EH (cell line): ENCODE data around the gene NWD2.
"Not testable (repeated sequence)": the region's sequence is repeated elsewhere in the genome, so short reads cannot be mapped to it uniquely, and the experiment has no call there.

Source experiments
- DNase-seq: peaks from one replicate; pipeline ENCODE4 v3.0.0-alpha.2; 2015; ENCODE audit warnings: low read depth

The NWD2 gene, protein sequence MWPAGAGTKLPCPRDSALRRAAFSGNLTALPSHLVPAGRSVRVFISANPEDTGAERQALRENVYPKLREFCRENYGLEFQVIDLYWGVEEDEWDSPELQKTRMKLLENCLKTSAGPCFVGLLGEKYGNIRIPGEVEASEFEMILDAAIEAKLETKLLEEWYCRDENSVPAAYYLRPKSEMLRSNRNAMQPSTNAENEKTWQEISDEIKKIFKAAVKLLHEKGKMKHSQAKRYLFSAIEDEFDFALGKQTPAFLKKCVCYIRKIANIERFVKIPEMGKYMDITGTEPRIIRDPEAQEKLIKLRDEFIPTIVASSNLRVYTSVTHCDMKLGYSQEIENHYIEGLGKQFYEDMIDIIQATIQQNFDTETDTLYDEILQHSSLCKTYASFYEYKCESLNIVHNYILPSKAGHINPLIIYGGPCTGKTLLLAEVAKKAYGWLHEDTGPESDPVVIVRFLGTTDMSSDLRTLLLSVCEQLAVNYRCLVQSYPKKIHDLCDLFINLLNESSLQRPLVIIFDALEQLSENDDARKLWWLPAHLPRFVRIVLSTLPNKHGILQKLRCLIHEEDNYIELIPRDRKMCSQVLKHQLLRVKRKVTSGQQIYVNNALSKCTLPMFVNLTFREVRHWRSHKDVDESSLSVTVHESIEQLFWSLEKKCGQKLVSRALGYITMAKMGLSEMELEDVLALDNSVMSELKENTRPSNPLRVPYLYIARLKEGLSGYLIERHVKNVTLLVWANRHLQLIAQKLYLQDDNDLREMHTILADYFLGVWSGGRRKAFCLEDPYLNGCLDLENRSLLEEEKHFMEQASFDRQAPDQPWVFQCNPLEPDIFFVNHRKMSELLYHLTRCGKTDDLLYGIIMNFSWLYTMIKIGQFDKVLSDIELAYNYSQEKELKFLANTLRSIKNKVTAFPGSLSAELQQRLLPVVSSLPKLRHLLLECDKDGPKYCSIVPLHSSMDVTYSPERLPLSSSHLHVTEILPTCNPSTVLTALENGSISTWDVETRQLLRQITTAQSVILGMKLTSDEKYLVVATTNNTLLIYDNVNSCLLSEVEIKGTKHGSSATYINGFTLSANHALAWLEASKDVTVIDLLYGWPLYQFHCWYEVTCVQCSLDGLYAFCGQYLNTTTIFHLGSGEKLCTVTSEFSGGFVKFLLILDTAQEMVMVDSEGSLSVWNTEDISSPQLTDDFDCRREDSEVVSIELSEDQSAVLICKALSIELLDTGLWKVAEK (N-terminal part only)

DNA sequence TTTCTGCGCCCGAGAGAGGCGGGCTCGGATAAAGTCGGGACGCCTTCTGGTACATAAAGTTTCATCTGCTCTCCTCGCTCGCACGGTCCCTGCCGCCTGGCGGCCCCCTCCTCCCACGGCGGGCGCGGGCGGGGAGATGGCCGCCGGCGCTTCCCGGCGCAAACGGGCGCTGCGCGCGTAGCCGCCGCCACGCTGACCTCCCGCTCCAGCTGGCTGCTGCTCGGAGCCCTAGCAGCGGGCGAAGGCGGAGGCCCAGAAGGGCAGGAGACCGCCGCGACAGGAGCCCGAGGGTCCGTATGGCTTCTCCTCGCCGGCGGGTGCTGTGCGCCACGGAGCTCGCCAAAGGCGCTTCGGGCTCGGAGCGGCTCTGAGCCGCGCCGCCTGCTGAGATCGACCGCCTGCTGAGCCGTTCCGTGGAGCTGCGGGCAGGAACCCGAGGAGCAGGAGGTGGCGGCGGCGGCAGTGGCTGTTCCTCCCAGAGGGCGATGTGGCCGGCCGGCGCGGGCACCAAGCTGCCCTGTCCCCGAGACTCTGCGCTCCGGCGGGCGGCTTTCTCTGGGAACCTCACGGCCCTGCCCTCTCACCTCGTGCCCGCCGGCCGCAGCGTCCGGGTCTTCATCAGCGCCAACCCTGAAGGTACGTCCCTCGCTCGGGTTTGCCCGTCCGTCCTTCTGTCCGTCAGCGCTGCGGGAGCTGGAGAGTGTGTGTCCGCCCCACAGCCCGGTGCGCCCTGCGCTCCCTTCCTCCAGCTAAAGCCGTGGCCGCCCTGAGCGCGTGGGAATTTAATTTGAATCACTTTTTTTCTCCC, at the start of gene NWD2:
NWD2 (plus strand) TSS at position 161 of the 808 bp plus-strand sequence; CDS start at position 486, 325 bp downstream.
- no peak for DNase-seq

DNA sequence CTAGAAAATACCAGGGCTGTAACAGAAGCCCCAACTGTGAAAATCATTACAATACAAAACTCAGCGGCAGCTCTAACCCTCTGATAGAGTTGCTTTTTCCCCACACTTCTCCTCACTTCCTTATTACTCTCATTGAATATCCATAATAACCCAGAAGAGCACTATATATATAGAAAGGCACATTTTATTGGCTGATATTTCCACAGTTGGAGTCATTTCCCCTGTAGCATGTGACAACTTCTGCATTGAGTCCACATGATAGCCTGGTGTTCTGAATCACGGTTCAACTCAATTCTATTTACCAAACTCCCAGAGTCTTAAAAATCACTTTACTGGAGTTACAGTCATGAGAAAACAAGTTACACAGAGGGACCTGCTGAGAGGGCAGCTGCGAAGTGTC, 46.6 kb upstream of the NWD2 start:
- DNase-seq, result no peak

DNA sequence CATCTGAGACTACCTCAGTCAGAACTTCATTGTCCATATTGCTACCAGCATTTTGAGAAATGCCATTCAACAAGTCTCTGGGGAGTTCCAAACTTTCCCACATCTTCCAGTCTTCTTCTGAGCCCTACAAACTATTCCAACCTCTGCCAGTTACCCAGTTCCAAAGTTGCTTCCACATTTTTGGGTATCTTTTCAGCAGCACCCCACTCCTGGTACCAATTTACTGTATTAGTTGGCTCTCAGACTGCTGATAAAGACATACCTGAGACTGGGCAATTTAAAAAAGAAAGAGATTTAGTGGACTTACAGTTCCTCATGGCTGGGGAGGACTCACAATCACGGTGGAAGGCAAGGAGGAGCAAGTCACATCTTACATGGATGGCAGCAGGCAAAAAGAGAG, 39.8 kb upstream of the NWD2 start:
- not testable (repeated sequence) for DNase-seq

DNA sequence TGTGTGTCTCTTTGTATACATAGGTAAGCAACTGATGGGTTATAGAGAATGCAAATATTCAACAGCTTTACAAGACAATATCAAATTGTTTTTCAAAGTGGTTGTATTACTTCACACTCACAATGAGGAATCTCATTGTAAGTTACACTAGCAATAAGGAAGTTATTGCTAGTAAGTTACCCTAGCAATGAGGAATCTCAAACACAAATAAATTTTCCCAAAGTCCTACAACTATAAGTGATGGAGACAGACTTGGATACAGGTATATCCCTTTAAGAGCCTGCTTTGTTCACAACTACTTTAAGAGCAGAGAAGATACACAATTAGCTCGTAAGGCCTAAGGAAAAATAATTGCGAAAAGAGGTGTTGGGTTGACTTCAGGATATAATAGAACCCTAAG, 28.3 kb upstream of the NWD2 start:
- DNase-seq, result no peak

DNA sequence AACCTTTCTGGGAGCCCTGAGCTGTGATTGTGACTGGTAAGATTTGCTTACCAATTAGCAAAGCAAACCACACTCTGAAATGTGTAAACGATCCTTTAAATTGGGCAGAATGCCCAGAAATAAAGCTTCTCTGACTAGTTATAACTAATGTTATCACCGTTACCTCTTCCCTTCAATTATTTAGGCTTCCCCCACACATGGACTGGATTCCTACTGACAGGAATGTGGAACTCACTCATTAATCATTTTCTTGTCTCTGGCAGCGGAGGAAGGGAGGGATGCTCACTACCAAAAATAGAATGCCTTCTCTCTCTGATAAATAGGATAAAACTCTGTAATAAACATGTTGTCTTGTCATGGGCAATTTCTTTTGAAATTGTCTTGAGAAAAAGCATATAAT, 25.3 kb upstream of the NWD2 start:
- DNase-seq, result no peak

DNA sequence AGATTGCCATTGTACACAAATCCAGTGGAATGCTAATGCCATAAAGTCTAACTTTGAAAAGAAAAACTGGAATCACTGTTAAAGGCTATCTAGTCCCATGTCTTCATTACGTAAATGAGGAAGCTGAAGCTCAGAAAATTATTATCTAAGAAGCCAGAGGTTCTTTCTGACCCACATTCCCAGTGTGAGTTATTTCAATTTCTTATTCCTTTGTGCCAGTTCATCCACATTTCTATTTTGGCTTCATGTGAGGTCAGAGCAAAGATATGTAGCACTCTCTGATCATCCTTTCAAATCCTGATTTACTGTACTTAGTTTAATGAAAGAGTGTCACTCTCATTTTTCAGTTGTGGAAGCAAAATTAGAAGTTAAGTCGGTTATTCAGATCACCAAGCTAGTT, 24.6 kb upstream of the NWD2 start:
- DNase-seq, result no peak

DNA sequence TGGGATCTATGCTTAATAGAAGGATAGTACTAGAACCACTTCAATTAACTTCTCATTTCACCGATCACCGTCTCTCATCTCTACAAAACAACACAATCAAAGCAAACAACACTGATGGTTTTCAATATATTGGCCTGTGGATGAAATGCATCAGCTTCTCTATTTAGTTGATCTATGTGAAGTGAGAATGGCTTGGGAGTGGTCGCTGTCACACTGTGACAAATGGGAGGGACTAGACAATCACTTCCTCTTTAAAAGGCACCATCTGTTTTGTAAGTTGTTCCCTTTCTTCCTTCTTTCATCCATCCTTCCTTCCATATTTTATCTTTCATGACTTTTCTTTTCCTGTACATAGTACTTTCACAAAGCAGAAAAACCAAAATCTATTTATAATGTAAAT, 23.9 kb upstream of the NWD2 start:
- no peak for DNase-seq

DNA sequence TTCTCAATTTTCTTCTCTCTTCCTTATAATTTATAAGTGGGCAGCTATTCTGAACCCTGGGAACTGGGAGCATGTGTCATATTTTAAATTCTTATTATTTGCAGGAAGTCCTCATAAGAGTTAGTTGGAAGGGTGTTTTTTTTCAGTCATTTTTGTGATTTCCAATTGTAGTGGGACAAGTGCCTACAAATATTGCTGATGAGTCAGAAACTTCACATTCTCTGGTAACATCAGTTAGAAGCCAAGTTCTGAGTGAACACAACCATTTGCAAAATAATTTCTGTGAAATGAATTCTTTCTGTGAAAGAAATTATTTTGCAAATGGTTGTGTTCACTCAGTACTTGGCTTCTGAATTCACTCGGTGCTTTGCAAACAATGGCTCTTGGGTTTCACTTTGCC, 20.8 kb upstream of the NWD2 start:
- no peak for DNase-seq

DNA sequence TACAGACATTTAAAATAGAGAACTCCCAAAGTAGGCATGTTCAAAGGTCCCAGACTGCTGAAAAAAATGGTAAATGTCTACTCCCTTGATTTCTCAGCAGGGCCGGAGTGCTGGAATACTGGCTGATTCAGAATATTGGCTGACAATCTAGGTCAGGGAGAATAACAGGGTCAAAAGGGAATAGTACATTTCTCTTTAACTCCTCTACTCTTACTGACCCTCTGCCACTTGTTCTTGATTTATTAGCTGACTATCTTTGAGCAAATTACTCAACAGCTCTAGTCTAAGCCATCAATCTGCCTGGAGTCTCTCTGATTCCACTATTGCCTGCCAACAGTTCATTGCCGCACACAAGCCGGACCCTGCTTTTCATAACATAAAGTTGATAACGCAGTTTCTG, 19.7 kb upstream of the NWD2 start:
- no peak for DNase-seq

DNA sequence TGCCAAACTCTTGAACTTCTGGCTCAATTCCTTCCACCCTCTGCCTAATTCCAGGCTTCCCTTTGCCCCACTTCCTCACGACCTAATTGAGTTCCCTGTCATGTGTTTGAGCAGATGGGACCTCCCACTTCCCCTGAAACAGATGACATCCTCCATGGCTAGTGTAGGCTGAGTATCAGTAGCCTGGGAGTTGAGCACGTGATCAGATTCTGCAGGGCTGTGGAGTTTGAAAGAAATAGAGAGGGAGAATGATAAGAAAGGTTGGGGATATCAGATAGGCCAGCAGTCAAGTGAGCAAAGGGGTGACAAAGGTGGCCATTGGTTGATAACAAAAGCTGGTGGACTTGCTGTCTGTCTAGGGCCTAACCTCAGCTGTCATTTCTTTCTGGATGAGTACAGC, 18.8 kb upstream of the NWD2 start:
- DNase-seq, result no peak

DNA sequence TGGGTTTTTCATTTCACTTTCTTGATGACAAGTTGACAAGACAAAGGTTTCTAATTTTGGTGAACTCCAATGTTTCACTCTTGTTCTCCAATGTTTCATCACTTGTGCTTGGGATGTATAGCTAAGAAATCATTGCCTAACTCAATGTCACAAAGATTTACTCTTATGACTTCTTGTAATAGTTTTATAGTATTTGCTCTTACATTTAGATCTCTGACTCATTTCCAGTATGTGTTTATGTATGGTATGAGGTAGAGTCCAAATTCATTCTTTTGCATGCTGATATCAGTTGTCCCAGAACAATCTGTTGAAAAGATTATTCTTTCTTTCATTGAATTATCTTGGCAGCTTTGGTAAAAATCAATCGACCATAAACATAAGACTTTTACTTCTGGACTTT, 12.2 kb upstream of the NWD2 start:
- DNase-seq, result no peak

DNA sequence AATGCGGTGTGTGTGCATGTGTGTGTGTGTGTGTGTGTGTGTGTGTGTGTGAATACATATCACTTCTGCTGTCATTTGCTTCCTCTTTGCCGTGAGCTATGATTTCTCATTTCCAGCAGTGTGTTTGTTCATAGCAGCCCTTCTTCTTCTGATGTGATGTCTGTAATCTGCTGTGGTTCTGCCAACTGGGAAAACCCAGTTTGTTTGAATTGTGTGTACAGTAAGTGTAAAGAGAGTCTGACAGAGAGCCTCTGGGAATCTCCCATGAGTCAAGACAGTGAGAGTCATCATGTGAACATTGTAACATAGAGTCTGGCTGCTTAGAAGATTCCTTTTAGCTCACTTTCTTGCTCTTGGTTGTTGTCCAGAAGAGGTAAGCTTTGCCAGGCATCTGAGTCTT, 8.4 kb upstream of the NWD2 start:
- DNase-seq, result no peak

DNA sequence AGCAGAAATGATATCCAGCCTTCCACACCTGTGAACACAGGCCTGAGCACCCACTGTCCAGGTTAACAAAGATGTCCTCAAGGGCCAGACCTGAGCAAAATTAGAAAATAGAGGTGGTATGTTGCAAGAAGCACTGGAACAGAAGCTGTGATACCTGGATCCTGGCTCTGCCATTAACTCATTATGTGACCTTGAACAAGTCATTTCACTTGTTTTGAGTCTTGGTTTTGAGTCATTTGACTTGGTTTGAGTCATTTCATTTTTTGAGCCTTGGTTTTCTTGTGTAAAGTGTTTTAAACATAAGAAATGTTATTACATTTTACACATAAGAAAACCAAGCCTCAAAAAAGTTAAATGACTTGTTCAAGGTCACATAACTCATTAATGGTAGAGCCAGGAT, 2.9 kb upstream of the NWD2 start:
- no peak for DNase-seq

DNA sequence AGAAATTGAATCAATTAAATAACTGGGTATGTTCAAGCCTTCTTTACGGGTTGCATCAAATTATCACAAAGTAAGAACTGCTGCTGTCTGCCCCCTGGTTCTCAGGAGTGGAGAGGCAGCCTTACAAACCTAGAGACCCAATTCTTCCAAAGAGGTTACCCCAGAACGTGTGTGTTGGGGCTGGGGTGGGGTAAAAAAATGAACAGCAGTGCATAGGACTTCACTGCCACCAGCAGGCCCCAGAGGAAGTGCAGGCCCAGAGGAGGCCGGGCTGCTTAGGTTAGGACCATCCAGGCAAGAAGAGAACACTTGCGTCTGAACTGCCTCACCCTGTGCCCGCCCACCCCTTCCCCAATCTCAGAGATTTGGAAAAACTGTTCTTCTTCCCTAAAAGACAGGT, 1.5 kb upstream of the NWD2 start:
- no peak for DNase-seq

DNA sequence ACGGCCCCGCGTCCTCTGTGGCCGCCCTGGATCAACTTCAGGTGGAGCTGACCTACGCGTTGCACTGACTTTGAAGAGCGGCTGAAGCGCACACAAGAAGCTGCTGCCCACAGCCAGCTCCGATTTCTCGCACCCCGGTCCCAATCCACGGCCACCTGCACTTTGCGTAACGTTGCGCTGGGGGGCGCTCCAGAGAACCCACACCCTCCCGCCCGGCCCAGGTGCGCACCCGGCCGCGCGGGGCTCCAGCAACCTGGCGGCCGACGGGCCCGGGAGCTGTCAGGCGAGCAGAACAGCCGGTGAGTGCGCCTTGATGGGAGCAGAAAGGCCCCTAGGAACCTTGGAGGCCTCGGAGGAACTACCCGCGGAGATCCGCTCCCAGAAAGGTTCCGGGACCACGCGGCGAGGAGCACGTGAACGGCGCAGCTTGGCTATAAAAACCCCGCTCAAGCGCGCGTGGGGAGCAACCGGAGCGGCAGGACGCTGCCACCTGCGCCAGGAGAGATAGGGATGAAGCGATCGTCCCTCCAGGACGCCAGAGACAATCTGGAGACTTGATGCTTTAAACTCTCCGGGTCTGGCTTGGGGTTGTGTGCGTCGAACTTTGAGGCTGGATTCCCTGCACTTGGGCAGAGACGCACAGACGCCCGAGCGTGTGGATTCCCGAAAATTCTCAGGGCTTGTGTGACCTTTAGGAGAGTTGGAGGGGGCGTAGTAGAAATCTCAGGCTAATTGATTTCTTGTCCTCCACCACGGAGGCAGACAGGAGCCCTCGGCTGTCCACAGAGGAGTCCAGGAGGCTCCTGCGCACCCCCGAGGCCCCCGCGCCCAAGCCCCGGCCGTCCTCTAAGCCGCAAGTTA, 591 bp upstream of the NWD2 start:
- no peak for DNase-seq

DNA sequence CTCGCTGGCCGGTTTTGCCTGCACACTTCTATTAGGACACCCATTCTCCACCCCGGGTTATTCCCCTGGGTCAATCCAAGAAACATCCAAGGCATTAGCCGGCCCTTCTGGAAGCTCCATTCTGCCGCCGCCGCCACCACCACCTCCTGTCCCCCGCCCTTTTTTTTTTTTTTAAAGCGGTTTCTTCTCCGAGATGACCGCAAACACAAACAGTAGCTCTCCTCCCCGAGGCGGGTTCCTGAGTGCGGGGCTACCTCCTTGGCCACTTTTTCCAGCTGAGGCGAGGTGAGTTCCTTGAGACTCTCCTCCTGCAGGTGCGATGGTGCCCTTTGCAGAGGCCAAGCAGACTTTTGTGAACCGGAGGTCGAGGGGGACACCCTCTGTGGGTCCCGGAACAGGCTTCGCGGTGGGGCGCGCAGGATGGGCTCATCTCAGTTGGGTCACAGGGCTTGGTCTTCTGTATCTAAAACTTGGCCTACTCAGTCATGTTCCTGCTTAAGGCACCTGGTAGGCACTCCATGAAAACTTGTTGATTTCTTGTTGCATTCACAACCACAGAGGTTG, 930 bp downstream of the NWD2 start:
- no peak for DNase-seq

DNA sequence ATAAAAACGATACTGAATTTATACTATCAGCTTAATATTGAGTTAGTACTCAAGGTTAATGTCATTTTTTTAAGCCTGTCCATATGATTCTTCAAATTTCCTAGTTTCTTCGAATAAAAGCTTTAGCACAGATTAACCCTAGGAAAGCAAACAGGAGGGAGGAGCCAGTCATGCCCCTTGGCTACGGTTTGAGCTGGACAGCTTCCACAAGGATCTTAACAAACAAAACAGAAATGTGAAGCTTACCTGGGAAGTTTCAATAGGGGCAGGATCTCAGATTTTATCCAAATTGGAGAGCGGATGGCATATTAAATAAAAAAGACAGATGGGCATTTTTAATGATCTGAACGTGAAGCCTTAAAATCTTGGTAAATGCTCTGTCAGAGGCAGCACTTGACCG, 2.3 kb downstream of the NWD2 start:
- DNase-seq, result no peak

DNA sequence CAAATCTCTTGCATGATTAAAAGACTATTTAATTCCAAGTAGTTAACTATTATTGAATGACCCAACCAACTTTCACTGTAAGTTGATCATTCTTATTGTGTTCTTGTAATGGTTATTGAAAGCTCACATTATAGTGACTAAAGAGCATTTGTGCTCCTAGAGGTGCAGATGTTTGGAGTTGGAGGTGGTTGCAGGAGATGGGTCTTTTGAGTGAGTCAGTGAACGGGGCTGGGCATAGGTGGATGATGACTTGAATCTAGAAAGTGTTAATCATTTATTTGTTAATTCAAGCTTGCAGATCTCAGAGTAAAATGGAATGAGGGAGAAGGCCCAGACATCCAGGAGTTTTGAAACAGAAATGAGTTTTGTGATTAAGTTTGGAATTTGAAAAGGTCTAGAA, 13.7 kb downstream of the NWD2 start:
- DNase-seq, result no peak

DNA sequence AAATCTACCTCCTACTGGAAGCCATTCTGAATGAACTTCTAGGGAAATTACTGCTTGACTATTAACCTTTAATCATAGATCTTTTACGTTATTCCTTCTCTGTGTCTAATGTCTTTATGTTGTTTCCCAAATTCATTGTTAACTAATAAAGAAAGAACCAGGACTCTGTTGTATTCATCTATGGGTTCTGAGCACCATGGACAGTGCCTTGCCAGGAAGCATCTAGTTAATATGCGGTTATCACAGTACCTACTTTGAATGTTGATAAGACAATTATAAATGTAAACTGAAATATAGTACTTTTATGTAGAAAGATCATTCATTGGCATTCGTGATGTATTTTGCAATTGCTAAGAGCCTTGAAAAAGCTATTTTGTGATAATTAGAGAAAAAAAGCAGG, 23.8 kb downstream of the NWD2 start:
- no peak for DNase-seq

DNA sequence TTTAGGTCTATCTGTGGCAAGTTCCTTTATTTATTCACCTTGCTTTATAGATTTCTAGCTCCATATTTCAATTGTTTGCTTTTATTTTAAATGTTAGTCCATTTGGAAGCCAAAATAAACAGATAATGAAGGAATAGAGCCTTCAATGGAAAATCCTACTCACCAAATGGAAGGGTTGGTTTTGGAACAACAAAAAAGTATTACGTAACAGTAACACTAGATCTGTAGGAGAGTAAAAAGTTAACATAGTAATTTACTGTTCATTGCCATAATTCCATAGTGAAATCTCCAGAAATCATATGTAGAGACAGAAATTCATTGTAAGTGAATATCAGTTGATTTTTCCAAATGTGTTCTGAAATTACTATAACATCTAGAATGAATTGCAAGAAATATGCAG, 34.6 kb downstream of the NWD2 start:
- DNase-seq, result no peak
